Vein endothelial cell (primary cell): ENCODE results near the gene TRPM2. TPM values are rescaled to one million over a fixed set of nuclear protein-coding genes. Genes with fewer than 3 reads are reported as not detected.

Source experiments
- small RNA-seq: library from RNA; depleted of rRNA; stranded (forward); fragments of <200 nt; gene quantifications from one replicate; pipeline ENCODE3, GENCODE V24; 2012
- total RNA-seq: library from RNA; depleted of rRNA; stranded (reverse); fragments of >200 nt; gene quantifications from 2 replicates; pipeline ENCODE4 v1.2.3, GENCODE V29; 2012

TRPM2 gene
- total RNA-seq: 0.33 and 1.1 TPM in 2 replicates

DNA sequence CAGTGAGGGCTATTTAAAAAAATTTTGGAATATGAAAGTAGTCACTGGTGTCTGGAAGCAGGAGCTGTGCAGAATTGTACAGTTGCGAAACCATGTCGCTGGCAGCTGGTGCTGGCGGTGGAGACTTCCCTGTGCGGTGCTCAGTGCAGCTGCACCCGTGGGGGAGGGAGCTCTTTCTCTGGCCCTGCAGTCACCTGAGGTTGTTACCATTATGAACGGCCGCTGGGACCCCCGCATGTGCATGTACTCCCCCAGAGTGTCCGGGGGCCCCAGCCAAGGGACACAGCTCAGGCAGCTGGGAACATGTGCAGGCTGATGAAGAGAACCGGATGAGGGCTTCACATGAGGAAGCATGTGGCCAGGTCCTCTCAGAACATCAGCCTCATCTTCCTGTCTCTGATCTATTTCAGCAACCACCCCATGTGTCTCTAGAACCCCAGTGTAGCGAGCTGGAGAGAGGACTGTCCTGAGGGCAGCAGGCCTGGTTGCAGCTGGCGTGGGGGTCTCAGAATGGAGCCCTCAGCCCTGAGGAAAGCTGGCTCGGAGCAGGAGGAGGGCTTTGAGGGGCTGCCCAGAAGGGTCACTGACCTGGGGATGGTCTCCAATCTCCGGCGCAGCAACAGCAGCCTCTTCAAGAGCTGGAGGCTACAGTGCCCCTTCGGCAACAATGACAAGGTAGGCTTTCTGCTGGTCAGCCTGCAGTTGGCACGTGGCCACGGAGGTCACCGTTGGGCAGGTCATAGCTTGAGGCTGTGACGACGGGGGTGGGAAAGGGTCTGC, at the start of gene TRPM2:
TSS of gene TRPM2 (plus strand) at position 431 of the 780 bp plus-strand sequence. CDS start at position 511, 80 bp downstream.

DNA sequence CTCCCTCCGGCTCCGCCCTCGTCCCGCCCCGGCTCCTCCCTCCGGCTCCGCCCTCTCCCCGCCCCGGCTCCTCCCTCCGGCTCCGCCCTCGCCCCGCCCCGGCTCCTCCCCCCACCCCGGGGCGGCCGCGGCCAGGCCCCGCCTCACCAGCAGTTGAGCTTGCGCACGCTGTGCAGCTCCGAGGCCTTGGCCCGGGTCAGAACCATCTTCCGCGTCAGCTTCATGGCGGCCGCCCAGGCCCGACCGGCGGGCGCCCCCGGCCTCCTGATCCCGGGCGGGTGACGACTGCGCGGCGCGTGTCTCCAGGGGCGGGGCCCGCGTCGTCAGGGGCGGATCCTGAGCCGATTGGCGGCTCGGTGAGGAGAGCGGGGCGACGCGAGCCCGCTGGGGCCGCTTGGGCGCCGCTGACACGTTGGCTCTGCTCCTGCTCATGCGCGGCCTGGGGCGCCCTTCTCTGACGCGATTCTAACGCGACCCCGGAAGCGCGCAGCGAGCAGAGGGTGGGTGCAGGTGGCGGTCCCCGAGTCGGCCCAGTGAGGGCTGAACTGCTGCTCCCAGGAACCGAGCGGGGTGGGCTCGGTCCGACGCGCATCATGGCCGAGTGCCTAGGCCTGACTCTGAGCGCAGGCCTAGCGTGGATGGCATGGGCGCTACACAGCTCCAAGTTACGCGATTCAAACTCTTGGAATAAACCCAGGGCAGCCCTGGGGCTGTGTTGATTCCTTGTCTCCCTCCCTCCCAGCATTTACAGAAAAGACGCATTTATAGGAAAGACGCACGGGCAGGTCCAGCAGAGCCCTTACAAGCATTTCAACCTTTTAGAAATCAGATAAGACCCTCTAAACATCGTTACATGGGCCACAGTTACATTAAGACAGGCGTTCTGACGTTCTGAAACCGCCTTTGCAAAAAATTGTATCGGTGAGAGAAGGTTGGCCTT, 14.2 kb upstream of the TRPM2 start, which contains the start of gene CFAP410:
TSS of gene CFAP410 (minus strand) at position 420 of the 940 bp plus-strand sequence. CDS start at position 224, 196 bp downstream.

DNA sequence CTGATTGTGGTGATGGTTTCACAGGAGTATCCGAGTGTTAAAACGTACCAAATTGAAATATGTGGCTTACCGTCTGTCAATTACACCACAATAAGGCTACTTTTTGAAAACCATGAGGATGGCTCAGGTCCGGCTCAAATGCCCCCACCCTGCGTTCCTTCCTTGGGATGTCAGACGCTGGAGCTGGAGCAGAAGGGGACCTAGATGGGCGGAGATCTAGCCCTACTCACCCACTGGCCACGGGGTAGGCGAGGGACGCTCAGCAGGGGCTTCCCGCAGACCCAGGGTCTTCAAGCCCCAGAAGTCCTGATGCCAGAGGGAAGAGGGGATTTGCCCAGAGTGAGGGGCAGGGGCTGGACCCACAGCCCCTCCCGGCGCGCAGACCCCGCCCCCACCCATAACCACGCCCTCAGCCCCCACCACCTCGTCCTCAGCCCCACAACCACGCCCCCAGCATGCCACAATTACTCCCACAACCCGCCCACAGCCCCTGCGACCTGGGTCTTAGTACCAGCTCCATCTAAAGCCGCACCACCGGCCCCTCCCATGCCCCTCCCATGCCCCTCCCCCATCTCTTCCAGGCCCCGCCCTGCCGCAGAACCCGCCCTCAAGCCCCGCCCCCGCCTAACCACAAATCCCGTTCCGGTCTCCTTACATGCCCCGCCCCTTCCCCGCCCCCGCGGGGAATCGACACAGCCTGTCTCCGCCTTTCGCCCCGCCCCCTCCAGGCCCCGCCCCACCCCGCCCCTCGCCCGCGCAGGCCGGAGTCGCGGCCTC, 101.5 kb downstream of the TRPM2 start, which contains the start of gene LRRC3:
TSS of gene LRRC3 (plus strand) at position 764 of the 777 bp plus-strand sequence. CDS start 1,135 bp downstream, outside the sequence.

Small RNA genes within 50 kb of the gene (small RNA-seq; reads per million reads assigned to genes)
- gene RF00285: not detected

Other genes with a start within 250 kb of the TRPM2 start
- gene PWP2, start 246.2 kb upstream of the TRPM2 start, total RNA-seq: 4.9 and 26.2 TPM in 2 replicates
- gene GATD3, start 219.9 kb upstream of the TRPM2 start, total RNA-seq: 9.5 and 31.5 TPM in 2 replicates
- gene ICOSLG, start 112.7 kb upstream of the TRPM2 start, total RNA-seq: 3.0 and 3.6 TPM in 2 replicates
- gene DNMT3L, start 91.7 kb upstream of the TRPM2 start, total RNA-seq: not detected in 2 replicates
- under 0.01 TPM in 2 replicates for gene AIRE, start 67.7 kb upstream of the TRPM2 start, total RNA-seq
- 198 and 277 TPM in 2 replicates for gene PFKL, start 53.6 kb upstream of the TRPM2 start, total RNA-seq
- 4.4 and 11.4 TPM in 2 replicates for gene CFAP410, start 14.2 kb upstream of the TRPM2 start, total RNA-seq
- gene LRRC3, start 101.9 kb downstream of the TRPM2 start, total RNA-seq: 2.3 and 3.2 TPM in 2 replicates
- not detected in 2 replicates for gene KRTAP10-1, start 186.6 kb downstream of the TRPM2 start, total RNA-seq
- gene KRTAP10-2, start 197.9 kb downstream of the TRPM2 start, total RNA-seq: not detected in 2 replicates
- not detected in 2 replicates for gene KRTAP10-3, start 205.2 kb downstream of the TRPM2 start, total RNA-seq
- not detected in 2 replicates for gene KRTAP10-4, start 220.1 kb downstream of the TRPM2 start, total RNA-seq
- not detected in 2 replicates for gene KRTAP10-5, start 227.0 kb downstream of the TRPM2 start, total RNA-seq
- not detected in 2 replicates for gene KRTAP10-6, start 238.9 kb downstream of the TRPM2 start, total RNA-seq
- gene KRTAP10-7, start 247.0 kb downstream of the TRPM2 start, total RNA-seq: not detected in 2 replicates